Glomerular endothelial cell (primary cell): ENCODE data around the gene IDH3G. TPM values are rescaled to one million over a fixed set of nuclear protein-coding genes. Genes with fewer than 3 reads are reported as not detected.
"Not testable (repeated sequence)": the region's sequence is repeated elsewhere in the genome, so short reads cannot be mapped to it uniquely, and the experiment has no call there.

Source experiments
- DNase-seq: peaks from one replicate; pipeline ENCODE4 v3.0.0-alpha.2; 2011; ENCODE audit warnings: low read depth, low spot score; ENCODE audit errors: extremely low read depth
- total RNA-seq: library from RNA; depleted of rRNA; stranded (reverse); fragments of >200 nt; gene quantifications from 2 replicates; pipeline ENCODE4 v1.2.3, GENCODE V29; 2015

Gene IDH3G
- total RNA-seq, 1 donor from 2014 or later, result 94.4 TPM

DNA sequence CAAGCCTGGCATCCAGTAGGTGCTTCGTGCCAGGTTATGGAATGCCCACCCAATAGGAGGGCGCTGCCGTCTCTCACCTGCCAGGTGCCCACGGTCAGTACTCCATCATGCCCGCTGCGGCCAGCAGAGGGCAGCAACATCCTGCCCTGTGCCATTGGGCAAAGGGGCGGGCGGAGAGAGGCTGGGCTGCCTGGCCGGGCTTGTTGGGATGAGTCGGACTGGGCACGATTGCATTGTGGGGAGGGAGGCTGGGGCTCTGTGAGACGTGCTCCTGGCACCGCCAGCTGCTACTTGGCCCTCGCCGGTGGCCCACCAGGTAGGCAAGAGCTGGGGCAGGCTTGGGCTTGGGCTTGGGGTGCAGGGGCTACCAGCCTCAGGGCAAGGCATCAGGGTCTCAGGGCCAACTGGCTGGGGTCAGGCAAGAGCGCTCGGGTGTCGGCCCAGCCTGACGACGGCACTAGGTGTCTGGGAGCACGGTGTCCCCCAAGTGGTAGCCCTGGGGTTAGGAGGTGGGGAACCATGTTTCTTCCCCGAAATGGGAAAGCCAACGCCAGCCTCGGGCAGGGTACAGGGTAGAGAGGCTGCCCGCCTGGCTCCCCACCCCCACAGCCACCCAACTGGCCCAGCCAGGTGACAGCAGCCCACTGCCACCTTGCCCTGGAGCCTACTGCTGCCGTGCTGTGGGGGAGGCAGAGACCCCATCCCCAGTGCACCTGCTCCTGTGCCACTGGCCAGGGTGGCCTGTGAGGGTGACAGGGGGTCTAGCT is 30.0 kb downstream of the IDH3G start, which contains the start of gene PLXNB3:
TSS of gene PLXNB3 (plus strand) at position 261 of the 767 bp plus-strand sequence. CDS start 1,287 bp downstream, outside the sequence.
- no peak for DNase-seq

DNA sequence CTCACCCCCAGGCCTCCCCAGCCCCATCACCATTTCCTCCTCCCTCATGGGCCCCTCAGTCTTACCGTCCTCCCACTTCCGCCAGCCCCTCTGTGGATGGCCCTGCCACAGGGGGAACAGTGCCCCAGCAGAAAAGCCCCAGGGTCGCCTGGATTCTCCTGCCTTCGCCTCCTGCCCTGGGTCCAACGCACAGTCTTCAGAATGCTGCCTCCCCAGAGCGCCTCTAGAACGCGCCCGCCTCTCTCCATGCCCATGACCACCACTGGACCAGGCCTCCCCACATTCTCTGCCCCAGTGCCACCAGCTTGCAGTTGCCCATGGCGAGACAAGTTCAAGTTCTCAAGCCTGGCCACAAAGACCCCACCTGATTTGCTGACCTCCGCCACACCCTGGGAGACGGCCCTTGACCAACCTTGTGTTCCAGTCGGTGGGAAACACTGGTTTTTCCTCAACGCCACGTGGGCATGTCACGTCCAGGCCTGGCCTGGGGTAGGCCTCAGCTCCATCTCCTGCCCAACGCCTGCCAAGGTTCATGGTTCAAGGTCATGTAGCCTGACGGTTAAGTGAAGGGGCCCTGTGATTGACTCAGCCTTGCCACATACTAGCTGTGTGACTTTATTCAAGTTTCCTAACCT is 30.8 kb downstream of the IDH3G start:
- DNase-seq, result no peak

DNA sequence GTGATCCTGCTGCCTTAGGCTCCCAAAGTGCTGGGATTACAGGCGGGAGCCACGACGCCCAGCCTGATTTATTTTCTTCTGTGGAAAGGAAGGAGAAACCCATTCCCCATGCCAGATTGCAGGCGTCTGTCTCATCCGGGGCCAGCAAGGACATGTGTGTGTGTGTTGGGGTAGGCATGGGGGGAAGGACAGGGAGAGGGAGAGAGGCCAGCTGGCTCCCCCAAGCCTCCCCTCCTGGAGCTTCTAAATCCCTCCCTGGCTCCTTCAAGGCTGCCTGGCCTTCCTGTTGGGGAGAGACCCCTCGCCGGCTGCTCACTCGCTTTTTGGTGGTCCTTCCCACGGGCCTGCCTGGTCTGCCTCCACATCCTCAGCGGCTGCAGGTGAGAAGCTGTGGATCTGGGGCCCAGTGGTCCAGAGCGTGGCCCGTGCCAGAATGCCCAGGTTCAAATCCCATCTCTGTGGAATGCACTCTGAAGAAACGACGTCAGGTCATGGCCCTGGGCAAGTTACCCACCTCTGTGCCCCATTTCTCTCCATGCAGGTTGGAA is 31.5 kb downstream of the IDH3G start:
- no peak for DNase-seq

DNA sequence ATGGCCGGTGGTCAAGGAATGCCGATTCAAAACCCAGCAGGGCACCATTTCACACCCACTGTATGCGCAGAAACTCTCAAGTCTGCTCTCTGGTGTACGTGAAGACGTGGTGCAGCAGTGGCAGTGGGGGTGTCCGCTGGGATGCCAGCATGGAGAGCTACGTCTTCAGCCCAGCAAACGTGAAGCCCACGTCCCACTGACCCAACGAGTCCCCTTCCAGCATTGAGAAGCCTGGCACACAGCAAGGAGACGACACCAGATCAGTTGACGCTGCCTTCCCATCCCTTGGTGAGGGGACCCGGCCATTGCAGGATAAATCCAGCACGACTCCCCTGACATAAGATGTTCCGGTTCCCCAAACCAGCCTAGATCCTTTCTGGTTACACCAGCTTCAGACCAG is 32.3 kb downstream of the IDH3G start:
- DNase-seq, result no peak

DNA sequence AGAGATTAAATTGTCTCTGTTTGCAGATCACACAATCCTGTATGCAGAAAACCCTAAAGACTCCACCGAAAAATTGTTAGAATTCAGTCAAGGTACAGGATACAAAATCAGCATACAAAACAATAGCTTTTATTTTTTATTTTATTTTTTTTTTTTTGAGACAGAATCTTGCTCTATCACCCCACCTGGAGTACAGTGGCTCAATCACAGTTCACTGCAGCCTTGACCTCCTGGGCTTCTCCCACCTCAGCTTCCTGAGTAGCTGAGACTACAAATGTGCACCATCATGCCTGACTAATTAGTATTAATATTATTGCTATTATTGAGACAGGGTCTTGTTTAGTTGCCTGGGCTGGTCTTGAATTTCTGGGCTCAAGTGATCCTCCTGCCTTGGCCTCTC is 39.0 kb downstream of the IDH3G start:
- no peak for DNase-seq

DNA sequence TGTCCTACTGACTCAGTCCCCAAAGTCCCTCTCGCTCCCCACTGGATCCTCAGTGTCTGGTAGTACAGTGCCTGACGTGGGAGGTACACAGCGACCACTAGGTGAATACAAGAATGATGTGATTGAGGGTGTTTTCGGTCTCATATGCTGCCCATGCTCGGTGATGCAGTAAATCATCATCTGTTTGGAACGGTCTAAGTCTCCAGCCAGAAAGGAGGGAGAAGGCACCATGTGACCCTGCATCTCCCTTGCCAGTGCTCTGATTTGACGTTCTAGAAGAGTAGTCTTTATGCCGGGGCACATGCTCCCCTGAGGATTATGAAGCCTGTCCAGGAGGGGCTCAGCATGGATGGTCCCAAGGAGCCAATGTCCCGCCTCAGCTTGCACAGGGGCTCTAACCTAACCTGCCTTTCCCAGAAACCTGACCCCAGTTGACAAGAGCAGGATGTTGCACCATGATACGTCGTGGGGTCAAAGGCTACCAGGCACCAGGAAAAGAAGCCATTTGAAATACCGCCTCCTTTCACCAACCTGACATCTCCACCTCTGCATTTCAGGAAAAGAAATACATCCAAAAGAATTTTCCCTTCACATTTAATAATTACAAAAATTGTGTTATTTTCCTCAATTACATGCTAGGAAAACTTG is 43.9 kb downstream of the IDH3G start:
- DNase-seq, result no peak

DNA sequence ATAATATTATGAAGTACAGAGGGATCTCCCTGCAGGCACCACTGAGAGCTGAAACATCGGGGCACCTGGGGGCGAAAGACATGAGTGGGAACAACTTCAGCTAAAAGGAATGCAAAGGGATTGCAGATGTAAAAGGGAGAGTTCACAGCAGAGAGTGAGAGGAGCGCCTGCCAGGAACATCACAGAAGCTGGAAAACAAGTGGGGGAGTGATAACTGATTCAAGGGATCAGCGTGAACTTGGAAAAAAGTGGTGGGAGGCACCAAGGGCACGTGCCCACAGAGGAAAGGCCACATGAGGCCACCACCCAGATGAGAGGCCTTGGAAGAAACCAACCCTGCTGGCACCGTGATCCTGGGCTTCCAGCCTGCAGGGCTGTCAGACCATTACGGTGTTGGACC is 45.2 kb downstream of the IDH3G start:
- DNase-seq, result not testable (repeated sequence)

DNA sequence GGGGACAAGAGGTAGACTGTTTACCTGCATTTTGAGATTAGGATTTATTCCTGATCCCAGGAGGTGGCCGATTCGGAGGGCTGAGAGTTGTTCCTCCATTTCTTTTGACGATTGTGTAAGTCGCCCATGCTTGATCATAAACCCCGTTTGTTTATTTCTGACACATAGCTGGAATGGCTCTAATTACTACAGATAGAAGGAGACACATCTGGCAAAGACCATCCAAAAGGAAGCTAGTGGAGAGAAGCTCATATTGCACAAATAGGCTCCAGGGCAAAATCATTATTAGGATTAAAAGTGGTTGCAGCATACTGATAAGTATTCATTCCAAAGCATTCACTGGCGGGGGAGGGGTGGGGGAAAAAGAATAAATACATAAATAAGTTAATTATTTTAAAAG is 47.2 kb downstream of the IDH3G start:
- not testable (repeated sequence) for DNase-seq

DNA sequence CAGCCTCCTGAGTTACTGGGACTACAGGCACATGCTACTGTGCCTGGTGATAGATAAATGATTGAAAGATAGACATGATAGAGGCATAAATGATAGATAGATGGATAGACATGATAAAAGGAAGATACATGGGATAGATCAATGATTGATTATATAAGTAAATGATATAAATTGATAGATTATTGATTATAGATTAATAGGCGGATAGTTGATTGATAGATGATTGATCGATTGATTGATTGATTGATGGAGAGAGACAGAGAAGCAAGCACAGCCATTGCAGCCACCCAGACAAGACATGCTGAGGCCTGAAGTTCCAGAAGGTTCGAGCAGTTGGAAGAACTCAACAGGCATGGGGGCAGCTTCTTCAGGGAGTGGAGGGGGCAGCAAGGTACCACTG is 47.8 kb downstream of the IDH3G start:
- DNase-seq, result no peak

DNA sequence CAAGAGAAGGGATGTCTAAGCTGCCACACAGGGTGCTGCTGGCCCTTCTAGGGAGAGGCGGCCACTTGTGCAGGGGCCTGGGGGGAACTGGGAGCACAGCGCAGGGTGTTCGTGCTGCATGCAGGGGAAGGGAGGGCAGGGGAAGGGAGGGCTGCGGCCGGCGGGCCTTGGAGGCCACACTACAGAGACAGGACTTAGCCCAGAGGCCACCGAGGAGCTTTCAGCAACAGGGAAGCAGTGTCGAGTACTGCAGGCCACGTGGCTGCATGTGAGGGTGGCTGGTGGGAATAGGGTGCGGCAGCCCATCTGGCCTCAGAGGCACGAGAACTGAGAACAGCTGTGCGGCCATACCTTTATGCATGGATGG is 49.1 kb downstream of the IDH3G start:
- DNase-seq, result not testable (repeated sequence)

DNA sequence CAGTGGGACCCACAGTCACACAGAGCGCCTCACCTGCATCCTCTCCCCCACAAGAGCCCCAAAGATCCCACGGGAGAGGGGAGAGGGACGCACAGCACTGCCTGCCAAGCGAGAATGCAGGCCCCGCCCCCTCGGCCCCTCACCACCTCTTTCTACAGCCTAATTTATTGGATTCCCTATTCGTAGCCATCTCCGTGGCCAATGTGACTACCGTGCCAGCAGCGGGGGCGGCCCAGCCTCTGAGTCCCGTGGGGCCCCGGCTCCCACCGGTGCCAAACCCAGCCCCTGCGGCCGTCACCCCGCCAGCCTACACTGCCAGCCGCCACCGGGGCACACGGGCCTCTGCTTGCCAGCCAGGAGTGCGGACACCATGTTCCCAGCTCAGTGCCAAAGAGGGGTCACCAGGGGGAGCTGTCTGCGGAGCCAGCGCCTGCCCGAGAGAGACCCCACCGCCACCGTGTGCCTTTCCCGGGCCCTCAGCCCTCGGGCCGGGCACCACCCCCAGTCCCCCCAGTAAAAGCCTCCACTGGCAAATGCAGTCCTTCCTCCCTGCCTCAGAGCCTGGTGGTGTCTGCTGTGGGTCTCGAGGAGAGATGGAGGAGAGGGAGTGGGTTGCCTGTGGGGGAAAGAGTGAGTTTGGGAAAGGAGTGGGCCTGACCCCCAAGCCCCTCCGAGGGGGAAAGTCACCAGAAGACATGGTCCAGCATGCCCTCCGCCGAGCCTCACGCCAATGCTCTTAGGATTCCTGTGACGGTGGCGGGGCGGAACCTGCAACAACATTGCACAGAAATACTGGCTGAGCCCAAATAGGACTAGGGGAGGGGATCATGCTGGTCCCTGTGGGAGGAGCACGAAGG is 49.7 kb downstream of the IDH3G start:
- no peak for DNase-seq

DNA sequence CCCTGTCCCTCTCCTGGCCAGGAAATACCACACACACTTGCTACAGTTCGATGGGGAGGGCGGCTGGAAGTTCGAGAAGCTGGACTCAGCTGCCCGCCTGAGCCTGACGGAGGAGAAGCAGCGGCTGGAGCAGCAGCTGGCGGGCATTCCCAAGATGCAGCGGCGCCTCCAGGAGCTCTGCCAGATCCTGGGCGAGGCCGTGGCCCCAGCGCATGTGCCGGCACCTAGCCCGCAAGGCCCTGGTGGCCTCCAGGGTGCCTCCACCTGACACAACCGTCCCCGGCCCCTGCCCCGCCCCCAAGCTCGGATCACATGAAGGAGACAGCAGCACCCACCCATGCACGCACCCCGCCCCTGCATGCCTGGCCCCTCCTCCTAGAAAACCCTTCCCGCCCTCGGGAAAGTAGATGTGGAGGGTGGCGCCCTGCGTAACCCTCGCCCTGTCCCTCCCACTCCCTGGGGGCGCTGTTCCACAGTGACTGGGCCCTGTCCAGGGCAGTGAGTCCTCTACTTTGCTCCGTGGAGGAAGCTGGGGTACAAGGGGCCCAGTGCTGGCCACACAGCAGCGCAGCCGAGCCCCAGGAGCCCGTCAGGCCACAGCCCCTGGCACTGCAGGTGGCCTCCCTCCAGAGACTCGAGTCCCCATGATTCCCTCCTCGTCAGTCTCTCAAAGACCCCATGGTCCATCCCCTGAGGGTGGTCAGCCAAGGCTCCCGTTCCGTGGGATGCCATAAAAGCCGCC is 50.5 kb downstream of the IDH3G start:
- not testable (repeated sequence) for DNase-seq

DNA sequence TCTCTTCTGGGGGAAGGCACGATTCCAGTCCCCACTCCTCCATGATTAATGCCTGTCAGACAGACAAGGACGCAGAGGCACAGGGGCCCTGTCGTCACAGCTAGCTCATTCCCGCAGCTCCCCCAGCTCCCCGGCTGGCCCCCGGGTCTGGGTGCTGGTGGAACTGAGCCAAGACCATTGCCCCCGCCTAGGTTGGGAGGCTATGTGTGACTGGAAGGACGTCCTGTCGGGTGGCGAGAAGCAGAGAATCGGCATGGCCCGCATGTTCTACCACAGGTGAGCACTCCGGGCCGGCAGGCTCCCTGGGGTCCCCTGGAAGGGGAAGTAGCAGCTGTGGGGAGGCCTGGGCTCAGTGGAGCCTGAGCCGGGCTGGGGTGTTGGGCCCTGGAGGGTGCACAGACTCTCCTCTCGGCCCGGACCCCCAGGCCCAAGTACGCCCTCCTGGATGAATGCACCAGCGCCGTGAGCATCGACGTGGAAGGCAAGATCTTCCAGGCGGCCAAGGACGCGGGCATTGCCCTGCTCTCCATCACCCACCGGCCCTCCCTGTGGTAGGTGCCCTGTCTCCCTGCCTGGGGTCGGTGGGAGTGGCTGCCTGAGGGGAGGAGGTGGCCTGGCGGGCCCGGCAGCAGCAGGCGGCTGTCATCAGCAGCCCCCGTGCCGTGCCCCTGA is 51.2 kb downstream of the IDH3G start:
- not testable (repeated sequence) for DNase-seq

DNA sequence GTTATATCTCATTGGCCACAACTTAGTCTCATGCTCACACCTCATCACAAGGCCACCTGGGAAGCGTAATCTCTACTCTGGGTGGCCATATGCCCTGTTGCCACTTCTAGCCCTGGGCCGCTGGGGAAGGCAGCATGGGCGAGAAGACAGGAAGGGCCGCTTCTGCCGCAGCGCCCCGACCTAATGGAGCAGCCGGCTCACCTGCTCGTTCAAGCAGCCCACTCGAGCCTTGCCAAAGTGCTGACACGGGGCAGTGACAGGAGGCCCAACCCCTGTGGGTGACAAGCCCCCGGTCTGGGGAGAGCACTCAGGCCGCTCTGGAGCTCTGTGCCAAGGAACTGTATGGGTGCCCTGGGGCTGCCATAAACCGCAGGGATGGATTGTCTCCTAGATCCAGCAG is 52.1 kb downstream of the IDH3G start:
- not testable (repeated sequence) for DNase-seq

DNA sequence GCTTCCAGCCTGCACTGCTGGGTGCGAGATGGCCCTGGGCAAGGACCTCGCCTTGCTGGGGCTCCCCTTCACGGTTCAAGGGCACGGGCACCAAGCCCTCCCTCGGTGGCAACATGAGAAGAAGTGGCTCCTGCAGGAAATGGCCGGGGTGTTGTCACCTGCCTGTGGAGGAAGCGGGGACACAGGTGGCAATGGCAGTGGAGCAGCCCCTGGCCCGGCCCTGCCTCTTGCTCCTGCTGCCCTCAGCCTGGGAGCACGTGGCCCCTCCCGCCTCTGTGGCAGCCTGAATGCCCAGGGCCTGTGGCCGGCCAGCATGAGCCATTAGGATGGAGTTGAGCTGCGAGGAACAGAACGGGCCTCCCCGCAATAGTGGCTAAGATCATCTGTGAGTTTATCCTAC is 52.7 kb downstream of the IDH3G start:
- DNase-seq, result no peak

DNA sequence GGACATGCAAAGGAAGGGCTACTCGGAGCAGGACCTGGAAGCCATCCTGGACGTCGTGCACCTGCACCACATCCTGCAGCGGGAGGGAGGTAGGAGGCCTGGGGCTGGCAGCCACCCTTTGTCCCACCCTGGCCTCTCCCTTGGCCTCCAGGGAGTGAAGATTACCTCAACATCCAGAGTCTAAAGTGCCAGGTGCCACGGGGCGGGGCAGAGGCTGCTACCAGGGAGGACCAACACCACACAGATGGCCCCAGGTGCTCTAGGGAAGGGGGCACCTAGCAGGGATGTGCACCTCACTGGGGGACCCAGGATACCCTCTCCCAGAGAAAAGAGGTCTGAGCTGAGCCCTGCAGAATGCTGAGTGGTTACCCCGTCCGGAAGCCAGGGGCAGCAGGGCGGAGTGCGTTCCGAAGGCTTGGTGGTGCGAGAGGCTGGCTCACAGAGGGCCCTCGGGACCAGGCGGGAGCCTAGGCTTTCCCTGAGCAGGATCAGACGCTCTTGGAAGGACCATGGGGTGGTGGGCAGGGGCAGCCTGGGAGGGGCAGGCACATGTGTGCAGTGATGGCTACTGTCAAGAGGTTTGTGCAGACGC is 53.4 kb downstream of the IDH3G start:
- no peak for DNase-seq

DNA sequence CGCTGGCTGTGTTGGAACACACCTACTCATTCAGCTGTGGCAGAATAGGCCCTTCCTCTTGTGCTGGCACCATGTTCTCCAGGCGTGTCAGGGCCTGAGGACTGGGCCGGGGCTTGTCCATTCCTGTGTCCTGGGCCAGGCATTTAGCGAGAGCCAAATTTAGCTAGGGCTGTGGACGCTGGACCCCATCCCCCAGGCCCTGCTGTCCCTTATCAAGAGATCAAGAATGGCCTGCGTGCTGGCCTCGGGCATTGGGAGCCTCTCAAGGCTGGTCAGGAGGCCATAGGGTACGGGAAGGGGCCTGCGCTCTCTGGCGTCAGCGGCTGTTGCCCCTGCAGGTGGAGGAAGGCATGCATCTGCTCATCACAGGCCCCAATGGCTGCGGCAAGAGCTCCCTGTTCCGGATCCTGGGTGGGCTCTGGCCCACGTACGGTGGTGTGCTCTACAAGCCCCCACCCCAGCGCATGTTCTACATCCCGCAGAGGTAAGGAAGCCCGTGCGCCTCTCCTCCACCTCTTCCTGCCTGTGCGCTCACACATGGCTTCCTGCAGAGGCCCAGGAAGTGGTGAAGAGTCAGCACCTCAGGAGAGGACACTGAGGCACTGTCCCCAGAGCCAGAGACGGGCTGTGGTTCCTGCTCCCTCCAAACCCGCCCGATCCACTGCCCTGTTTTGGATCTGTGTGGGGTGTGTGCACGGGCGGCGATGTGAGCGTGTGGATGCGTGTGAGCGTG is 54.3 kb downstream of the IDH3G start:
- DNase-seq, result no peak

DNA sequence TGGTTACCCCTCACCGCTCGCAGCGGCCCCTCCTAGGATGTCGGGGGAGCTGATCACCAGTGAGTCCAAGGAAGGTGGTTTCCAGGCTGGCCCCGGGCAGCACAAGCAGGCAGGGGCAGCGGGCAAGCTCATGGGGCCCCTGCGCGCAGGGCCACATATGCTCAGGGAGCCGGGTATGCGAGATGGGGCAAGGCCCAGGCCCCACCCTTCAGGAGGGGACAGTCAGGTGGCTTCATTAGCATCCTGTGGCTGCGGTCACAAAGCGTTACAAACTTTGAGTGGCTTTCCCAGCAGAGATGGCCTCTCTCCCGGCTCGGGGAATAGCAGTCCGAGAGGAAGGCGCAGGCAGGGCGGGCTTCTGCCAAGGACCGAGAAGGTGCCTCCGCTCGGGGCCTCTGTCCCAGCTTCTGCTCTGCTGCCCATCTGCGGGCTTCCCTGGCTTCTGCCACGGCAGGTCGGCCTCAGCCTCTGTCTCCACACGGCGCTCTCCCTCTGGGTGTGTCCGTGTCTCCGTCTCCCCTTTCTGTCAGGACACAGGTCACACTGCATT is 56.0 kb downstream of the IDH3G start:
- DNase-seq, result no peak
